ENCODE measurements around the gene WSCD1.

Gene WSCD1

DNA sequence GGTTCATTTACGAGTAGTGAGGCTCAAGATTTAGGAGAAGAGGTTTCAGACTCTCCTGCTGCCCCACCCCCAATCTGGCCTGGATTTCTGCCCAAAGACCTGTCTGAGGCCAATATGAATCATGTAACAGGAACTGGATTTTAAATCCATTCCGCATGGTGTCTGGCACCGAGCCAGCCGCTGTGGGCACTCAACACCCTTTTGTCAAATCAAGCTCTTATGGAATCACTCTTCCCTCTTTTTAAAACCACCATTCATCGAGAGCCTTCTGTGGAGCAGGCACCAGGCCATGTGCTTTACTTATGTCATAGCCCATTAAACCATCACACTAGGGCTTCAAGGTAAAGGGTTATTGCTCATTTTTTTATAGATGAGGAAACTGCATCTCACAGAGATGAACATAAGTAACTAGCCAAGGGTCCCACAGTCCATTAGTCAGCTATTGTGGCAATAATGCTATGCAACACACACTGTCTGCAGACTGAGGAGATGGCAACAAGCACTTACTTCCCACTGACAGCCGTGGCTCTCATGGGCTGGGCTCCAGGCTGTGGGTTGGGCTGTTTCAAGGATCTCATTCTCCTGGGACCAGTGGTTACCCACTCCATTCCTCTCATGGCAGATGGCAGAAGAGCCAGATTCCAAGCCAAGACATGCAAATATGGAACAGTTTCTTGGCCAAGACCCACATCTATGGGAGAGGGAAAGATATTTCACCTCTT is 93.6 kb downstream of the WSCD1 start:
- DNase-seq = no peak

DNA sequence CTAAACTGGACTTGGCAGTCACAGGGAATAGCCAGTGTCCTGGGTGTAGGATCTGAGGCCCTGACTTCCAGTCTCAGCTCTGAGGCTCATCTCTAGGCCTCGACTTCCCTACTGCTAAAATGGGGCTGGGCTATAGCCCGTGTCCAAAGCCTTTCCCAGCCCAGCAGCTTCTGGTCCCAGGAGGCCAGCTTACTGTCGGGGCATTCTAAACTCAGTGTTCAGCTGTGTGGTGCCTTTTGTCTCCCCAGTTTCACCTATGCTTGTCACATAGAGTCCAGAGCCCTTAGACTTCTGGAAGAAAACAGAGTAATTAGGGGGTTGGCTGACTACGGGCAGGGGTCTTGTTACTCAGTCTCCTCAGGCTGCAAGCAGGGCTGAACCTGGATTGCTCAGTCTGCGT is 94.8 kb downstream of the WSCD1 start:
- DNase-seq = no peak

DNA sequence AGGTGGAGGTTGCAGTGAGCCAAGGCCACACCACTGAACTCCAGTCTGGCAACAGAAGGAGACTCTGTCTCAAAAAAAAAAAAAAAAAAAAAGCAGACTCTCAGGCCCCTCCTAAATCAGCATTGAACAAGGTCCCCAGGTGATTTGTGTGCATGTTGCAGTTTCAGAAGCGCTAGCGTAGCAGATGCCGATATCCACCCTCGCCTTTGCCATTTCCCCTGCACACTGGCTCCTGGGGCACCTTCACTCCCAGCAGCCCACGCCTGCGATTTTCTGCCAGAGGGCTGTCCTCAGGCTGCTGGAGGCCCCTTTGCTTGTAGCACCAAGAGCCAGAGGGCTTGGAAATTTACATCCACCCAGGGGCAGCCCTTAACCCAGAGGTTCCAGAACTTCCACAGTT is 95.6 kb downstream of the WSCD1 start:
- DNase-seq = no peak

DNA sequence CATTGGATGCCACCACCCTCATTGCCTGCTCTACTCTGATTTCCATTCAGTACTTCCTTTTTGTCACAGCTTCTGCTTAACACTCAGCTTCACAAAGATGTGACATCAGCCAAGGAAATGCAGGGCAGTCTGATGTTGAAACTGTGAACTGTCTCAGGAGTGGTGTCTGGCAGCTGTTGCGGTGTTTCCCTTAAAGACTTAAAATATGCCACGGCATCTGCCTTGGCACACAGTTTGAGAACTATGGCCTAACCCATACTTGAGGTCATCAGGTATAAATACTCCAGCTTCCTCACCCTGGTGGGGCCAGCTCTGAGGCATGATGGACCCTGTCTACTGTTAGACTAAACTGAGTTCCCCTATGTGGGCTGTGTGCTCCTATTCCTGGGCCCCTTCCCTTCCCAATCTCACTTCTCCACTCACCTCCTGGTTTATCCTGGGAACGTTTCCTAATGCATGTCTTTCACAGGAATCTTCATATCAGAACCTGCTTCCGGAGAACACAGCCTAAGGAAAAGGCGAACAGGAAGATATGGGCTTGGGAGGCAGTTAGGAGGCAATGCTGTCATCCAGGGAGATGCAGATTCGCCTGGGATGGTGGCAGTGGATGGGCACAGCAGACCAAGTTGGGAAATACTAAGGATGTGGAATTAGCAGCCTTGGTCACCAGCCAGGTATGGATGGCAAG is 96.5 kb downstream of the WSCD1 start:
- no peak for DNase-seq

DNA sequence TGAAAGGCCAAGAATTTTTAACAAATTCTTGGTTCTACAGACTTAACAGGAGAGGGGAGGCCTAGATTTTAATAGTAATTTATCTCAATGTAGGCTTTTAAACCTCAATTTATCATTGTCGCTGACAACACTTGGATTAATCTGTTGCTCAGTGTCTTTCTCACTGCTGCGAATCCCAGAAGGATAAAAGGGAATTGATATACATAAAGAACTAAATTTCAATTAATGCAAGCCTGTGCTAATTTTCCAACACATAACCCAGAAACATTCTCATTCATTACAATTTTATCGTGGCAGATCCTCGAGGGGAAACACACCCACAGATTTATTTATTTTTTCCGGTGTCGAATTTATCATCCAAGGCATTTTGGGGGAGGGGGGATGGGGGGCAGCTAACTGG is 98.1 kb downstream of the WSCD1 start:
- DNase-seq = no peak

DNA sequence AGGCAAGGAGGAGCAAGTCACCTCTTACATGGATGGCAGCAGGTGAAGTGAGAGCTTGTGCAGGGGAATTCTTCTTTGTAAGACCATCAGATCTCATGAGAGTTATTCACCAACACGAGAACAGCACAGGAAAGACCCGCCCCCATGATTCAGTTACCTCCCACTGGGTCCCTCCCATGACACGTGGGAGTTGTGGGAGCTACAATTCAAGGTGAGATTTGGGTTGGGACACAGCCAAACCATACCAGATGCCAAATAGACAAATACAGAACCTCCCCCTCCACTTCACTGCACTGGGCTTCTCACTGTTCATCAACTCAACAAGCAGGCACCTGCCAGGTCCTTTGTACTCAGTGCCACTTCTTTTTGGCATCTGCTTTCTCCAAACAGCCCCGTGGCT is 100.2 kb downstream of the WSCD1 start:
- no peak for DNase-seq

DNA sequence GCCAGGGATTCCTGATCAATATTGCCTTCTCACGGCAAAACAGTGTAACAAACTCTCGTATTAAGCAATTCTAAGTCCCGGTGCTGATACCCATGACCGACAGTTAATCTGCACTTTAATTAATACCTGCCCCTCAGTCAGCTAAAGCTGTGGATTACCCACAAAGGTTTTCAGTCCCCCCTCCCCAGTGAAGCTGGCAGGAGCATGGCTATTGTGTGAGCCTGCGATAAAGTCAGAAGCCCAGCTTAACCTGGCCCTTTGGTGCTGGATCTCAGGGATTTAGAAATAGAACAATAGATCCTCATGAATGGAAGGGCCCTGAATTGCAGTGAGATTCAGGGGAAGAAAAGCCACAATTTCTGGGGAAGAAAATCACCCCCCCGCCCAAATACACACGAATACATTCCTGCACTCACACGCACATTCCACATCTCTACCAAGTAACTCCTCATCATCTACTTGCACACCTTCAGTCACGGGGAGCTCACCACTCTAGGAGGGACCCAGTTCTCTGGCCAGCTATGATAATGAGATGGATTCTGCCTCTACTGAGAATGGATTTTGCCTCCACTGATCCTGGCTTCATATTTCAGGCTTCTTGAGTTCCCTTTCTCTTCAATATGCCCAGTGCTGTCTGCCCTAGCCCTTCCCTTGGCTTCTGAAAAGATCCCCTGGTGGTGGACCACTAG is 102.6 kb downstream of the WSCD1 start:
- DNase-seq = no peak

DNA sequence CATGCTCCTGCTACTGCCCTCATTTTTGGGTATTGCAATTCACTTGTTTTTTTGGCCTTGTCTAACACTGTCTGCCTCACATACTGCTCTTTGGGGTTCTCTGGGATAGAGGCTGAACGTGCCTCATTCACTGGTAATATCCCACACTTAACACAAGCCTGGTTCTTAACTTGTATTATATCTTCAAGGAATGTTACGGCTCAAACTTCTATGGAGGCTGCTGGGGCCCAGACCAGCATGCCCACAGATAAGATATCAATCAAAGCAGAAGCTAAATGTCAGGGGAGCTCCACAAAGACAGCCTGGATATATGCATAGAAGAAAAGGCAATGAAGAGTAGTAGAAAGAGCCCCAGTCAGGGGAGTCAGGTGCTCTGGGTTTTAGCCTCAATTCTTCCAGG is 103.5 kb downstream of the WSCD1 start:
- no peak for DNase-seq

All from NCI-H1417 treated with DMSO at 0.1 percent for 48 hours (cell line).